Fibroblast of pulmonary artery (primary cell): Measurements from ENCODE around the gene TTC7B.

Experiments used
- DNase-seq: peaks from one replicate; pipeline ENCODE4 v3.0.0-alpha.2; 2010; ENCODE audit warnings: low read depth
- H3K4me3 ChIP-seq: replicated peaks from 2 replicates; pipeline ENCODE4 v1.5.1; 2011; ENCODE audit warnings: low read depth, mild to moderate bottlenecking, control low read depth, low read length, moderate library complexity
- TF ChIP-seq, protein P1 (sequence below): IDR thresholded peaks from 2 replicates; pipeline ENCODE4 v1.5.1; 2011; ENCODE audit warnings: mild to moderate bottlenecking, control low read depth, low read length, inconsistent platforms; ENCODE audit errors: missing control alignments

TTC7B gene

DNA sequence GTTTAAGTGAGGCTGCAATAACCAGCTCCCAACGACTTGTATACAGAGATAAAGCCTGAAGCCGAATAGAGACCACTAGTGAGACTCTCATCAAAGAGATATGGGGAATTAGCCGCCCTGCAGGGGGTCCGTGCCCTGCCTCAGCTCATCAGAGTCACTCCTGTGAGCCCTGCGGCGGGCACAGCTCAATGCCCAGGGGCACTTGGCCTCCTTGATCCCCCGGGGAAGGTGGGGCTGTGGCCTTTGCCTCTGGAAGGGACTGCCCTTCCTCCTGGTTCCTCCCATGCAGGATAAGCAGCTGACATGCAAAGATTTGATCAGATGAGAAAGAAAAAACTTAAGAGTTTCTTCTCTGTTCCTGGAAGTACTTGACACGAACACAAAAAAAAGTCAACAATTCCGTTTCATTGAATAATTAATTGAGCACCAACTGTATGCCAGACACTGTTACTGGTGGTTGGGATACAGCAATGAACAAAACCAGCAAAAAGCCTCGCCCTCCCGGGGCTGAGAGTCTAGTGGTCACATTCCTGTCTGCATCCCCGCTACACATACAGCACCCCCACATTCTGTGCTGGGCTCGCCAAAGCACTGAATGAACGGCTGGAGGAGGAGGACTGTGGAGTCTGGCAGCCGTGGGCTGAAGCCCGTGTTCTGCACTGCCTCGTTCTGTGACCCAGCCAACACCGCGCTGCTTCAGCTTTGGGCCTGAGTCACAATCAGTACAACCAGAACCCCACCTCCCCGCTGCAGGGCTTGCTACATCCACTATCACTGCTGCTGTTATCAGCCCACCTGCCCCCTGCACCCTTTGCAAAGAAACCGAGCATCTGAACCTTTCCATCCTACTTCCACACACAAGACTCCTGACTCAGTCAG is 10.3 kb downstream of the TTC7B start:
- no peak for DNase-seq
- no peak overlapping the region for H3K4me3 ChIP-seq
- TF ChIP-seq, protein P1, sequence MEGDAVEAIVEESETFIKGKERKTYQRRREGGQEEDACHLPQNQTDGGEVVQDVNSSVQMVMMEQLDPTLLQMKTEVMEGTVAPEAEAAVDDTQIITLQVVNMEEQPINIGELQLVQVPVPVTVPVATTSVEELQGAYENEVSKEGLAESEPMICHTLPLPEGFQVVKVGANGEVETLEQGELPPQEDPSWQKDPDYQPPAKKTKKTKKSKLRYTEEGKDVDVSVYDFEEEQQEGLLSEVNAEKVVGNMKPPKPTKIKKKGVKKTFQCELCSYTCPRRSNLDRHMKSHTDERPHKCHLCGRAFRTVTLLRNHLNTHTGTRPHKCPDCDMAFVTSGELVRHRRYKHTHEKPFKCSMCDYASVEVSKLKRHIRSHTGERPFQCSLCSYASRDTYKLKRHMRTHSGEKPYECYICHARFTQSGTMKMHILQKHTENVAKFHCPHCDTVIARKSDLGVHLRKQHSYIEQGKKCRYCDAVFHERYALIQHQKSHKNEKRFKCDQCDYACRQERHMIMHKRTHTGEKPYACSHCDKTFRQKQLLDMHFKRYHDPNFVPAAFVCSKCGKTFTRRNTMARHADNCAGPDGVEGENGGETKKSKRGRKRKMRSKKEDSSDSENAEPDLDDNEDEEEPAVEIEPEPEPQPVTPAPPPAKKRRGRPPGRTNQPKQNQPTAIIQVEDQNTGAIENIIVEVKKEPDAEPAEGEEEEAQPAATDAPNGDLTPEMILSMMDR, result no peak

DNA sequence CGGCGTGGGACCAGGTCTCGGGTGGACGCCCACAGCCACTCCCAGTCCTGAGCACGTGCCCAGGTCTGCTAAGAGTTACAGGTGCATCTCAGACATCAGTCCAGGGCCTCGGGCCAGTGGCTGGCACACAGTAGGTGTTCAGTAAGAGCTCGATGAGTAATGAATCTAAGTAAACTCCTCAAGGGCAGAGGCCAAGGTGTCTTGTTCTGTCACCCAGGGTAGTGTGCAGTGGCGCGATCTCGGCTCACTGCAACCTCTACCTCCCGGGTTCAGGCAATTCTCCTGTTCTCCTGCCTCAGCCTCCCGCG is 11.2 kb downstream of the TTC7B start:
- DNase-seq, result no peak
- H3K4me3 ChIP-seq, result no peak overlapping the region
- TF ChIP-seq, protein P1, result no peak

DNA sequence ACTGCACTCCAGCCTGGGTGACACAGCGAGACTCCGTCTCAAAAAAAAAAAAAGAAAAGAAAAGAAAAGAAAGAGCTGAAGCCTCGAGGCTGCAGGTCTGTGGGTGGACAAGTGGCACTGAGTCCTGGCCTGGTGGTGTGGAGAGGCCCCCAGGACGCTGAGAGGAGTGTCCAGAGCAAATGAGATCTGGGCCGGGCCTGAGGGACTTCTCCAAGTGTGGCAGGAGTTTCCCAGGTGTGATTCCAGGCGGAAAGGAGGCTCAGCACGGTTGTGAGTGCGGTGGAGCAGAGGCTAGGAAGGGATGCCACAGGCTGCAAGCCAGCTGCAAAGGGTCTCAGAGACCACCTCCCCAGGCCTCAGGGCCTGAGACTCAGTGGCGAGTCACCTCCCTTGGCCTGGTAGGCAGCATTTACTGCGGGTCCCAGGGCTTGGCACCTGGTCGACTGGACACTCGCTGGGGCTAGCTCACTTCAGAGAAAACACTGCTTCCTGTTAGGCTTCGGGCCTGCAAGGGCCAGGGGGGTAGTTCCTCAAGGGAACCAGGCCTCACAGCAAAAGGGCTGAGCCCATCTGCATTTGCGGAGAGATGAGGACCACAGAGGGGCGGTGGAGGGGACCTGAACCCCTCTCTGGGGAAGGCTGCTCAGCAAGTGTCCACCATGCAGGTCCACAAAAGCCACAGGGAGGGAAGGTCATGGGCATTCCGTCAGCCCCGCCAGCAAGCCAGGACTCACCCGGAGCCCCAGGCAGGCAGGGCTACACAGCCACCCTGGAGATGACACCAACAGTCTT is 11.7 kb downstream of the TTC7B start:
- TF ChIP-seq, protein P1, result no peak
- H3K4me3 ChIP-seq, result no peak overlapping the region
- DNase-seq, result no peak

DNA sequence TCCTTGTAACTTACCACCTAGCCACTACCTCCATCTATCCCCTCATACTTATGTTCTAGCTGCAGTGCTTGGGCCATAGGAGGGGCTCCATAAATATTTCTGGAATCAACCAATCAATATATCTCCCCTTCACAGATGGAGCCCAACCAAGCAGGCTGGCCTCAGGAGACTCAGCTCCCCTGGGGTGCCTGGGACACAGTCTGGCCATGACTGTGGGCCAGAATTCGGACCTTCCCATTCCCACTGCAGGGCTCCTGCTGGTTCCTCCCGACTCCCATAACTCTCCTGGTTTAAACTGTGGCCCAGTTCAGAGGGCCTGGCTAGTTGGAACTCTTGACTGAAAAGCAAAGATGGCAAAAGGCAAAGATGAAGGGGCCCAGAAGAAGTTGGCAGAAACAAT is 13.0 kb downstream of the TTC7B start:
- TF ChIP-seq, protein P1, result no peak
- no peak overlapping the region for H3K4me3 ChIP-seq

DNA sequence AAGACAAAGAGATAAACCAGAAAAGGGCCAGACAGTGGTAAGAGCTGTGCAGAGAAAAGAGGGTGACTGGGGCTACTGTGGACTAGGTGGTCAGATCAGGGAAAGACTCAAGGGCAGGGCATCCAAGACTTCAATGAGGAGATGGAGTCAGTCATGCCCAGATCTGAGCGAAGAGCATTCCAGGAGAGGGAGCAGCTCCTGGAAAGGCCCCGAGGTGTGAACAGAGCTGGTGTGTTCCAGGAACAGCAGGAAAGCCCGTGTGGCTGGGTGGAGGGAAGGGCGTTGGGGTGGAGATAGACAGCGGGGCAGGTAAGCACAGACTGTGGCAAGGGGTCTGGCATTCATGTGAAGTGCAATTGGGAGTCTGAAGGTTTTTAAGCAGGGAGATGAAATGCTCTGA is 16.8 kb downstream of the TTC7B start:
- H3K4me3 ChIP-seq, result no peak overlapping the region
- DNase-seq, result no peak
- TF ChIP-seq, protein P1, result no peak

More for the DNA sequence above, 13.0 kb downstream of the TTC7B start:
- no peak for DNase-seq

DNA sequence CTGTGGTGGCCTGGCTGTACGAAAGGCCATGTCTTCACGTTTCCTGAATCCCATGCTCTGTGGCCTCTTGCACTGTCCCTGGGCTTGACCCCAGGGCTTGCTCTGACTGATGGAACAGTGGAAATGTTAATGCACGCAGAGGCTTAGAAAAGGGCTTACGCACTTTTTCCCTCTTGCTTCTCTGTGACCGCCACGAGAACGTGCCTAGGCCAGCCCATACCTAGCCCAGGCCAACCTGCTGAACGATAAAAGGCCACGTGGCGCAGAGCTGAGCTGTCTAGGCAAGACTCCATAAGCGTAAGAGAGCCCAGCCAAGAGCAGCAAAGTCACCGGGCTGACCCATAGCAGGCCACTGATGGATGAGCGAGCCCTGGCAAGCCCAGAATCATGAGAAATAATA is 18.3 kb downstream of the TTC7B start:
- no peak for DNase-seq
- TF ChIP-seq, protein P1, result no peak
- no peak overlapping the region for H3K4me3 ChIP-seq

DNA sequence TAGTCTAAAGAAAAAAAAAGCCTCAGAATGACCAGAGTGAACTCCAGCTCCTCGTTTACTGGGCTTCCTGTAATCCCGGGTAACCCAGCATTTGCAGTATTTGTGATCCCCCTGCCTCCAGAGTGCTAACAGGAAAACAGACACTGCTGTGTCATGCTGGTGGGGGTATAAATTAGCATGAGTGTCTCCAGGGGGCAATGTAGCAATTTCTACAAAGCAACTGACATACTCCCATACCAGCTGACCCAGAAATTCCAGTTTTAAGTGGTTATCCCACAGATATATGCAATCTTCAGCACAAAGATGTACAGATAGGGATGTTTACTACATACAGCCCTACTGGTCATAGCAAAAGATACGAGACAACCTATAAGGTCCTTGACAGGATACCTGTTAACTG is 18.8 kb downstream of the TTC7B start:
- no peak overlapping the region for H3K4me3 ChIP-seq
- TF ChIP-seq, protein P1, result no peak
- DNase-seq, result no peak
